DND-41 (cell line): ENCODE results near the gene ARSJ.

Experiments used
- CTCF ChIP-seq: IDR thresholded peaks from 2 replicates; pipeline ENCODE4 v1.5.1; 2012; ENCODE audit warnings: borderline replicate concordance, low read length, moderate library complexity, mild to moderate bottlenecking; ENCODE audit not compliant: poor library complexity, severe bottlenecking; ENCODE audit errors: extremely low read depth
- EZH2 ChIP-seq: IDR thresholded peaks from 3 replicates; pipeline ENCODE4 v1.6.1; 2012; ENCODE audit warnings: borderline replicate concordance, low read depth, mild to moderate bottlenecking, moderate library complexity, low read length, inconsistent platforms; ENCODE audit not compliant: severe bottlenecking

- TF ChIP-seq CTCF (no peak), EZH2 (no peak)
Observed at GRCh38 chr4:113881256-113881655, 98.2 kb downstream of the ARSJ start.
